Measurements from ENCODE around the gene SLC25A21.

Gene SLC25A21

DNA sequence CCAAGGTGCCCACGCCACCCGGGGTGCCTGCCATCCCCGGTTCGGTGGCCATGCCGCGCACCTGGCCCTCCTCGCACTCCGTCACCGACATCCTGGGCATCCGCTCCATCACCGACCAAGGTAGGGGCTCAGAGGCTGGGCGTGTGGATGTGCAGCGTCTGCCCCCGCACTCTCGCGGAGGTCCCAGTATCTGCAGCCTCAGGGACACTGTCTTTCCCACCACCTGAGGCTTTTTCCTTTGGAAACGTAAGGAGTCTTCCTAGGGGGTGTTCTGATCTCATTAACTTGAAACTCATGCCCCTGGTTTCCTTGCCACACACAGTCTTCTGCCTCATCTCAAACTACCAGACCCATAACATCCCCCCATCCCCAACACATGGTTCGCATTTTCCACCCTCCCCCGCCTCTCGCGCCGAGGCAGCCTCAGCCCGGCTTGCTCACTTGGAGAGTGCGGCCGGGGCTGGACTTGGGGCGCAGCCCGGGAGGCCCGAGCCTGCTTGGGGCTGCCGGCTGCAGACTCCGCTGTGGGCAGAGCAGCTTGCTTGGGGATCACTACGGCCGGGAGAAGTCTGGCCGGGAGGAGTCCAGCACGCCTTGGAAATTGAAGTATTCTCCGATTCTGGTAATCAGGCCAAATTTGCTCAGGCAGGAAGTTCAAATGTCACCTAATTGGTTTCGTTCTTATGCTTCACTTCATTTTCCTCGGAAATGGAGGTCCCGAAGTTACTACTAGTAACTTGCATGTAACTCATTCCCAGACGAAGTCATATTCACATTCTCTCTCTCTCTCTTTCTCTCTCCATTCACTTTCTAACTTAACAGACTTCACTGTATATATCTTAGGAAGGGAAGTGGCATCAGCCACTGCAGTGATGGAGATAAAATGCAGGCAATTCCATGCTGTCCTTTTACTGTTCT is 508.7 kb downstream of the SLC25A21 start:
- TF ChIP-seq, protein P1, sequence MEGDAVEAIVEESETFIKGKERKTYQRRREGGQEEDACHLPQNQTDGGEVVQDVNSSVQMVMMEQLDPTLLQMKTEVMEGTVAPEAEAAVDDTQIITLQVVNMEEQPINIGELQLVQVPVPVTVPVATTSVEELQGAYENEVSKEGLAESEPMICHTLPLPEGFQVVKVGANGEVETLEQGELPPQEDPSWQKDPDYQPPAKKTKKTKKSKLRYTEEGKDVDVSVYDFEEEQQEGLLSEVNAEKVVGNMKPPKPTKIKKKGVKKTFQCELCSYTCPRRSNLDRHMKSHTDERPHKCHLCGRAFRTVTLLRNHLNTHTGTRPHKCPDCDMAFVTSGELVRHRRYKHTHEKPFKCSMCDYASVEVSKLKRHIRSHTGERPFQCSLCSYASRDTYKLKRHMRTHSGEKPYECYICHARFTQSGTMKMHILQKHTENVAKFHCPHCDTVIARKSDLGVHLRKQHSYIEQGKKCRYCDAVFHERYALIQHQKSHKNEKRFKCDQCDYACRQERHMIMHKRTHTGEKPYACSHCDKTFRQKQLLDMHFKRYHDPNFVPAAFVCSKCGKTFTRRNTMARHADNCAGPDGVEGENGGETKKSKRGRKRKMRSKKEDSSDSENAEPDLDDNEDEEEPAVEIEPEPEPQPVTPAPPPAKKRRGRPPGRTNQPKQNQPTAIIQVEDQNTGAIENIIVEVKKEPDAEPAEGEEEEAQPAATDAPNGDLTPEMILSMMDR (IDR thresholded peaks at IDR 0.05; ENCODE audit: low read depth, low read length, missing control alignments) = no peak
- DNase-seq (ENCODE audit: low read depth) = no peak
- H3K4me3 ChIP-seq (ENCODE audit: low read depth, low read length) = no peak overlapping the region

DNA sequence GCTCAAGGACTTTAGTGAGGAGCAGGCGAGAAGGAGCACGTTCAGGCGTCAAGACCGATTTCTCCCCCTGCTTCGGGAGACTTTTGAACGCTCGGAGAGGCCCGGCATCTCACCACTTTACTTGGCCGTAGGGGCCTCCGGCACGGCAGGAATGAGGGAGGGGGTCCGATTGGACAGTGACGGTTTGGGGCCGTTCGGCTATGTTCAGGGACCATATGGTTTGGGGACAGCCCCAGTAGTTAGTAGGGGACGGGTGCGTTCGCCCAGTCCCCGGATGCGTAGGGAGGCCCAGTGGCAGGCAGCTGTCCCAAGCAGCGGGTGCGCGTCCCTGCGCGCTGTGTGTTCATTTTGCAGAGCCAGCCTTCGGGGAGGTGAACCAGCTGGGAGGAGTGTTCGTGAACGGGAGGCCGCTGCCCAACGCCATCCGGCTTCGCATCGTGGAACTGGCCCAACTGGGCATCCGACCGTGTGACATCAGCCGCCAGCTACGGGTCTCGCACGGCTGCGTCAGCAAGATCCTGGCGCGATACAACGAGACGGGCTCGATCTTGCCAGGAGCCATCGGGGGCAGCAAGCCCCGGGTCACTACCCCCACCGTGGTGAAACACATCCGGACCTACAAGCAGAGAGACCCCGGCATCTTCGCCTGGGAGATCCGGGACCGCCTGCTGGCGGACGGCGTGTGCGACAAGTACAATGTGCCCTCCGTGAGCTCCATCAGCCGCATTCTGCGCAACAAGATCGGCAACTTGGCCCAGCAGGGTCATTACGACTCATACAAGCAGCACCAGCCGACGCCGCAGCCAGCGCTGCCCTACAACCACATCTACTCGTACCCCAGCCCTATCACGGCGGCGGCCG is 509.6 kb downstream of the SLC25A21 start:
- DNase-seq (ENCODE audit: low read depth) = no peak
- H3K4me3 ChIP-seq (ENCODE audit: low read depth, low read length) = no peak overlapping the region
- TF ChIP-seq, protein P1 (IDR thresholded peaks at IDR 0.05; ENCODE audit: low read depth, low read length, missing control alignments) = no peak

DNA sequence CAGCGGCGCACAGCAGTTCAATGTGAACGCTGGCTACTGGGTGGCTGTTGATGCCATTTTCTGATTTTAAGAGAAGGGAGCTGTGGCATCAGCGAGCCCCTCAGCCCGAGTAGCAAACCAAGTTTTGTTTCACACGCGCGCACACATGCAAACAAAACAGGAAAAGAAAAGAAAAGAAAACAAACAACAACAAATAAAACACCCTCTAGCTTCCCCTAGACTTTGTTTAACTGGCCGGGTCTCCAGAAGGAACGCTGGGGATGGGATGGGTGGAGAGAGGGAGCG is 510.2 kb downstream of the SLC25A21 start:
- no peak overlapping the region for H3K4me3 ChIP-seq (ENCODE audit: low read depth, low read length)
- TF ChIP-seq, protein P1 (IDR thresholded peaks at IDR 0.05; ENCODE audit: low read depth, low read length, missing control alignments) = no peak
- DNase-seq (ENCODE audit: low read depth) = no peak

DNA sequence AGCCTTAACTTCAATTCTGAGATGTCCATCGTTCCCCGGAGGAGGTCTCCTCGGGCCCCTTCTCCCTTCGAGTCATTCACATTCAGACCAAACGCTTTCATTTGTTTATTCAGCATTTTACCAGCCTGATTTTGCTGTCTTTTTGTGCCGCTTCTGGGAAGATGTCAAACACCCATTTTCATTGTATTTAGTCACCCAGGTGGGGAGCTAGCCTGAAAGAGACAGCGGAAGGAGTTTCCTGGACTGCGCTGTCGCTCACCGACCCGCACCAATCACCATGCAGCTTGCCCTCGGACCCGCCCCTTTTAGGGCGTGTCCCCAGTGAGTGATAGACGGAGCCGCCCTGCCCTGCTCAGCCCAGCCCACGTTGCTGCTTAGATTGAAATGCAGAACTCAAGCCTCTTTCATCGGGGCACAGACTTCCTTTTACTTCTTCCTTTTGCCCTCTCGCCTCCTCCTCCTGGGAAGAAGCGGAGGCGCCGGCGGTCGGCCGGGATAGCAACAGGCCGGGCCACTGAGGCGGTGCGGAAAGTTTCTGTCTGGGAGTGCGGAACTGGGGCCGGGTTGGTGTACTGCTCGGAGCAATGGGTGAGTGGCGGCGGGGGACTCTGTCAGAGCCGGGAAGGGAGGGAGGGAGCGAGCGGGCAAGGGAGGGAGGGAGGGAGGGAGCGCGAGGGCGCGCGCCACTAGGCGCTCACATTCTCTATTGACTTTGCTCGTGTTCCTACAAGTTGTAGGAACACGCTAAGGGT is 510.7 kb downstream of the SLC25A21 start, which contains the start of gene PAX9:
TSS of gene PAX9 (plus strand) at position 355 of the 752 bp plus-strand sequence. CDS start at position 585, 230 bp downstream.
- TF ChIP-seq, protein P1 (IDR thresholded peaks at IDR 0.05; ENCODE audit: low read depth, low read length, missing control alignments) = no peak
- no peak for DNase-seq (ENCODE audit: low read depth)
- no peak within 1 kb of the TSS for H3K4me3 ChIP-seq (ENCODE audit: low read depth, low read length)

DNA sequence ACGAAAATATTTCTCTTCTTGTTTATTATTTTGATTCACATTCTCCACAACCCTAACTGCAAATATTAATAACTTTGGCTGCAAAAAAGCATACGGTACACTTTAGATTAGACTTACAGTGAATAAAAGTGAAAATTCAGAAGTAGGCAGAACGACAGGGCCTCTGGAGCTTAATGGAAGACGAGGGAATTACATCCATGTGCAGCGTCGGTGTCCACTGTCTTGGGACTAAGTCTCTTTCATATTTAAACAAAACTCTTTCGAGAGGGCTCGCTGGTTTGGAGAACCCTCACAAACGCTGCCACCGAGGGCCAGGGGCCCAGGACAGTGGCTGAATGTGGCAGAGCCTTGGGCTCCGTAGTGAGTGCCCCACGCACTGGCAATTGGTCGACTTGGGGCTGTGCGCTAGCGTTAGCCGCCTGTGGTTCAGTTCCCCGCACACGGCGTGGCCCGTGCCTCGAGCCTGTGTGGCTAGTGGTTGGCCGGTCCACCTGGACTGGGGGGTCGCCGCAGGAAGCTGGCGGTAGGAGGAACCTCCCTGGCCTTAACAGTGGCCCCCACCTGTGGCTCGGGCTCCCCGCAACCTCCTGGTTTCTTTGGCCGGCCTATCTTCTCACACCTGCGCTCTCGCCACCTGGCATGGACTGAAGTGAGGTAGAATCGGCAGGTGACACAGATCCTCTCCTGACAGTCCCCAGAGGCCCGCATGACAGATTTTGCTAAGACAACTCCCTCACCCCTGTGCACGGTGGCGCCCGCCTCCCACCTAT is 511.5 kb downstream of the SLC25A21 start:
- no peak overlapping the region for H3K4me3 ChIP-seq (ENCODE audit: low read depth, low read length)
- DNase-seq (ENCODE audit: low read depth) = no peak
- TF ChIP-seq, protein P1 (IDR thresholded peaks at IDR 0.05; ENCODE audit: low read depth, low read length, missing control alignments) = no peak

All from GM12864 (cell line).